Posterior vena cava (tissue), 2 donors: ENCODE results near the gene MAPK8IP3. TPM values are rescaled to one million over a fixed set of nuclear protein-coding genes. Genes with fewer than 3 reads are reported as not detected.
"Not testable (repeated sequence)": the region's sequence is repeated elsewhere in the genome, so short reads cannot be mapped to it uniquely, and the experiment has no call there.

Experiments used
- DNase-seq: peaks from one replicate; pipeline ENCODE4 v3.0.0-alpha.2; 2020; ENCODE audit warnings: low spot score
- intact Hi-C, 2 donors: fragments of 100-400 bp; cut with DNase I; formaldehyde crosslinking; loops; one replicate each; pipeline versions ENCODE4 v1.14.1 to v1.14.2; 2022 to 2023
- total RNA-seq, 2 donors: library from RNA; stranded (reverse); fragmentation: NEBNext Ultra II Directional; extraction: Animal tissue kit (Norgen Biotek cat#: 25700); gene quantifications; one replicate each; pipeline ENCODE4 v1.2.1, GENCODE V29; 2021
- donor health status: DM: yes; HTN: yes; CAD: no.
- donor health status: DM: yes; HTN: yes; CAD: no.

Gene MAPK8IP3
- total RNA-seq, 2 donors from 2014 or later = 37.1 to 42.3 TPM

GRCh38 chr16:1727651-1728624 is 21.9 kb downstream of the MAPK8IP3 start:
- intact Hi-C loops = no loop called here
- no peak for DNase-seq

GRCh38 chr16:1729026-1729425 is 23.0 kb downstream of the MAPK8IP3 start:
- no peak for DNase-seq
- intact Hi-C loops = no loop called here

- no peak for DNase-seq
- intact Hi-C loops = no loop called here
Observed at GRCh38 chr16:1729445-1729844, 23.4 kb downstream of the MAPK8IP3 start.

- no peak for DNase-seq
- intact Hi-C loops = no loop called here
Observed at GRCh38 chr16:1731073-1731472, 25.1 kb downstream of the MAPK8IP3 start.

GRCh38 chr16:1731603-1732002 is 25.6 kb downstream of the MAPK8IP3 start:
- DNase-seq = no peak
- intact Hi-C loops = no loop called here

GRCh38 chr16:1732071-1732470 is 26.1 kb downstream of the MAPK8IP3 start:
- intact Hi-C loops = no loop called here

GRCh38 chr16:1732551-1732987 is 26.6 kb downstream of the MAPK8IP3 start:
- intact Hi-C loops, DNase-seq: not testable (repeated sequence)

More at GRCh38 chr16:1732071-1732470, 26.1 kb downstream of the MAPK8IP3 start:
- DNase-seq = no peak

GRCh38 chr16:1734123-1734522 is 28.1 kb downstream of the MAPK8IP3 start:
- no peak for DNase-seq
- intact Hi-C loops = no loop called here

- intact Hi-C loops = no loop called here
Observed at GRCh38 chr16:1734816-1735215, 28.8 kb downstream of the MAPK8IP3 start.

GRCh38 chr16:1740234-1740633 is 34.2 kb downstream of the MAPK8IP3 start:
- intact Hi-C loops = no loop called here
- no peak for DNase-seq

More at GRCh38 chr16:1734816-1735215, 28.8 kb downstream of the MAPK8IP3 start:
- no peak for DNase-seq

GRCh38 chr16:1740781-1741490 is 34.9 kb downstream of the MAPK8IP3 start:
- DNase-seq = no peak
- intact Hi-C loops = no loop called here

GRCh38 chr16:1741553-1742165 is 35.7 kb downstream of the MAPK8IP3 start:
- intact Hi-C loops = no loop called here
- DNase-seq = no peak

GRCh38 chr16:1743376-1744337 is 37.7 kb downstream of the MAPK8IP3 start:
- intact Hi-C loops = no loop called here
- DNase-seq = no peak

GRCh38 chr16:1744338-1744840 is 38.4 kb downstream of the MAPK8IP3 start:
- DNase-seq = no peak
- intact Hi-C loops = no loop called here

GRCh38 chr16:1745181-1745899 is 39.3 kb downstream of the MAPK8IP3 start:
- intact Hi-C loops = no loop called here
- DNase-seq = no peak

GRCh38 chr16:1745900-1746692 is 40.1 kb downstream of the MAPK8IP3 start:
- DNase-seq = no peak
- intact Hi-C loops = no loop called here

GRCh38 chr16:1746693-1747195 is 40.7 kb downstream of the MAPK8IP3 start:
- no peak for DNase-seq
- intact Hi-C loops = no loop called here
